Measurements from ENCODE around the gene ABTB2. TPM values are rescaled to one million over a fixed set of nuclear protein-coding genes. Genes with fewer than 3 reads are reported as not detected.
"Not testable (repeated sequence)": the region's sequence is repeated elsewhere in the genome, so short reads cannot be mapped to it uniquely, and the experiment has no call there.

Gene ABTB2
- total RNA-seq, 1 donor from 2014 or later, result 3.4 TPM

- no peak for ATAC-seq
Measured at GRCh38 chr11:34235189-34235588, 122.6 kb downstream of the ABTB2 start.

- ATAC-seq, result peak; percentile 78
Measured at GRCh38 chr11:34234086-34234740, 123.6 kb downstream of the ABTB2 start.

- no peak for ATAC-seq
Measured at GRCh38 chr11:34233215-34233614, 124.6 kb downstream of the ABTB2 start.

- ATAC-seq, result no peak
Measured at GRCh38 chr11:34232807-34233206, 125.0 kb downstream of the ABTB2 start.

- no peak for ATAC-seq
Measured at GRCh38 chr11:34226210-34226609, 131.6 kb downstream of the ABTB2 start.

GRCh38 chr11:34225091-34225490 lies 132.7 kb downstream of the ABTB2 start:
- ATAC-seq, result no peak

GRCh38 chr11:34224434-34224966 lies 133.3 kb downstream of the ABTB2 start:
- no peak for ATAC-seq

GRCh38 chr11:34223907-34224306 lies 133.9 kb downstream of the ABTB2 start:
- ATAC-seq, result no peak

- ATAC-seq, result no peak
Measured at GRCh38 chr11:34223021-34223813, 134.6 kb downstream of the ABTB2 start.

- no peak for ATAC-seq
Measured at GRCh38 chr11:34222030-34222429, 135.8 kb downstream of the ABTB2 start.

- ATAC-seq, result no peak
Measured at GRCh38 chr11:34219941-34220370, 137.9 kb downstream of the ABTB2 start.

GRCh38 chr11:34219279-34219678 lies 138.5 kb downstream of the ABTB2 start:
- no peak for ATAC-seq

GRCh38 chr11:34218756-34219155 lies 139.1 kb downstream of the ABTB2 start:
- not testable (repeated sequence) for ATAC-seq

GRCh38 chr11:34218067-34218466 lies 139.7 kb downstream of the ABTB2 start:
- ATAC-seq, result no peak

GRCh38 chr11:34216706-34217105 lies 141.1 kb downstream of the ABTB2 start:
- no peak for ATAC-seq

GRCh38 chr11:34215806-34216453 lies 141.9 kb downstream of the ABTB2 start:
- no peak for ATAC-seq

GRCh38 chr11:34214961-34215805 lies 142.6 kb downstream of the ABTB2 start:
- ATAC-seq, result peak; percentile 74

- ATAC-seq, result no peak
Measured at GRCh38 chr11:34213366-34213765, 144.4 kb downstream of the ABTB2 start.

- no peak for ATAC-seq
Measured at GRCh38 chr11:34212566-34212965, 145.2 kb downstream of the ABTB2 start.

- no peak for ATAC-seq
Measured at GRCh38 chr11:34209809-34210208, 148.0 kb downstream of the ABTB2 start.

- peak; percentile 3 for ATAC-seq
Measured at GRCh38 chr11:34208266-34209135, 149.3 kb downstream of the ABTB2 start.
